ENCODE data around the gene CLDN11.

The CLDN11 gene

GRCh38 chr3:170448584-170448983 is 29.9 kb downstream of the CLDN11 start:
- H3K4me3 ChIP-seq (ENCODE audit: low read depth, low read length): no peak overlapping the region
- TF ChIP-seq, protein P1, sequence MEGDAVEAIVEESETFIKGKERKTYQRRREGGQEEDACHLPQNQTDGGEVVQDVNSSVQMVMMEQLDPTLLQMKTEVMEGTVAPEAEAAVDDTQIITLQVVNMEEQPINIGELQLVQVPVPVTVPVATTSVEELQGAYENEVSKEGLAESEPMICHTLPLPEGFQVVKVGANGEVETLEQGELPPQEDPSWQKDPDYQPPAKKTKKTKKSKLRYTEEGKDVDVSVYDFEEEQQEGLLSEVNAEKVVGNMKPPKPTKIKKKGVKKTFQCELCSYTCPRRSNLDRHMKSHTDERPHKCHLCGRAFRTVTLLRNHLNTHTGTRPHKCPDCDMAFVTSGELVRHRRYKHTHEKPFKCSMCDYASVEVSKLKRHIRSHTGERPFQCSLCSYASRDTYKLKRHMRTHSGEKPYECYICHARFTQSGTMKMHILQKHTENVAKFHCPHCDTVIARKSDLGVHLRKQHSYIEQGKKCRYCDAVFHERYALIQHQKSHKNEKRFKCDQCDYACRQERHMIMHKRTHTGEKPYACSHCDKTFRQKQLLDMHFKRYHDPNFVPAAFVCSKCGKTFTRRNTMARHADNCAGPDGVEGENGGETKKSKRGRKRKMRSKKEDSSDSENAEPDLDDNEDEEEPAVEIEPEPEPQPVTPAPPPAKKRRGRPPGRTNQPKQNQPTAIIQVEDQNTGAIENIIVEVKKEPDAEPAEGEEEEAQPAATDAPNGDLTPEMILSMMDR (IDR thresholded peaks at IDR 0.05; ENCODE audit: borderline replicate concordance, insufficient read depth, low read depth, low read length): no peak

DNA sequence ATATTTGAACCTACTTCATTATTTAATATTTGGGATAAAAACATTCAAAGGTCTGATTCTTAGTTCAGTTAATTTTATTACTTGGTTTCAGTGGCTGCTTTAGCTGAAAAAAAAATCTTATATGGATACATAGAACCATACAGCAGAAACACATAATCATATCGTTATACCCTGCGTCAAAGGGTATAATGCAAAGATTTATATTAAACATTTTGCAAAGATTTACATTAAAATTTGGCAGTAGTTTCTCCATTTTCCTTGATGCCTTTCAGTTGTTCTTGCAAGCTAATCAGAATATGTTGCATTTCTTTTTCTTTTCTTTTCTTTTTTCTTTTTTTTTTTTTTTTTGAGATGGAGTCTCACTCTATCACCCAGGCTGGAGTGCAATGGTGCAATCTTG is 31.4 kb downstream of the CLDN11 start:
- TF ChIP-seq, protein P1 (IDR thresholded peaks at IDR 0.05; ENCODE audit: borderline replicate concordance, insufficient read depth, low read depth, low read length): no peak
- no peak overlapping the region for H3K4me3 ChIP-seq (ENCODE audit: low read depth, low read length)

DNA sequence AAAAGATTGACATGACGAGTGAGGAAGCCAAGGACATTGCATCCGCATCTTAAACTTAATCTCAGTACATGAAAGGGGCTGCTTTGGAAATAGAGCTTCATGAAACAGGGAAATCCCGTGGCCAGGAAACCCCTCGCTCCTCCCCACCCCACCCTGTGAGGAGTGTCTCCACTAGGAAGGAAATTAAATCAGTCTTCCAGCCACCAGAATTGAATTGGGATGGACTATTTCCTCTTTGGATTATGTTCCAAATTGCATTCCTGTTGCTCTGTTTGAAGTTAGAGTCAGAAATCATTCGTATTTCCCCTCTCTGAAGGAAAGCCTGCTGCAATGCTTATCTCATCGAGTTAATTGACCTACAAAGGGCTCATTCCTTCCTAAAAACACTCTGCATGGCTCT is 35.8 kb downstream of the CLDN11 start:
- H3K4me3 ChIP-seq (ENCODE audit: low read depth, low read length): no peak overlapping the region
- TF ChIP-seq, protein P1 (IDR thresholded peaks at IDR 0.05; ENCODE audit: borderline replicate concordance, insufficient read depth, low read depth, low read length): no peak

- no peak overlapping the region for H3K4me3 ChIP-seq (ENCODE audit: low read depth, low read length)
- TF ChIP-seq, protein P1 (IDR thresholded peaks at IDR 0.05; ENCODE audit: borderline replicate concordance, insufficient read depth, low read depth, low read length): no peak
Measured at GRCh38 chr3:170458285-170458684, 39.6 kb downstream of the CLDN11 start.

- H3K4me3 ChIP-seq (ENCODE audit: low read depth, low read length): no peak overlapping the region
- TF ChIP-seq, protein P1 (IDR thresholded peaks at IDR 0.05; ENCODE audit: borderline replicate concordance, insufficient read depth, low read depth, low read length): no peak
Measured at GRCh38 chr3:170463011-170463410, 44.3 kb downstream of the CLDN11 start.

DNA sequence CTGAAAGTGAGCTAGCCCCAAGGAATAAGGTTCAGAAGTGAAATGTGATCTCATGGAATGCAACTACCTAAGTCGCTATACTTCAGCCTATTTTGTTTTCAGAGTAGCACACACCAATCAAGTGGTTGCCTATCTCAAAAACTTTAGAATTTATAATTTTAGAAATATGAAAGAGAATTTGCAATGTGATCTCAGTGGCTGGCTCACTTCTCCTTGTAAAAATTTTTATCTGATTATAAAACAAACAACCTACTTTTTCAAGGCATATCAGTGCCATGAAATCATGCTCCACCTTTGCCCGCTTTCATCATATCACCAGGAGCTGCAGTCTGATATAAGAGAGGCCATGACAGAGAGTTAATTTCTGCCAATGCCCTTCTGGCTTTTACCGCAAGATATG is 47.3 kb downstream of the CLDN11 start:
- no peak overlapping the region for H3K4me3 ChIP-seq (ENCODE audit: low read depth, low read length)
- TF ChIP-seq, protein P1 (IDR thresholded peaks at IDR 0.05; ENCODE audit: borderline replicate concordance, insufficient read depth, low read depth, low read length): no peak

DNA sequence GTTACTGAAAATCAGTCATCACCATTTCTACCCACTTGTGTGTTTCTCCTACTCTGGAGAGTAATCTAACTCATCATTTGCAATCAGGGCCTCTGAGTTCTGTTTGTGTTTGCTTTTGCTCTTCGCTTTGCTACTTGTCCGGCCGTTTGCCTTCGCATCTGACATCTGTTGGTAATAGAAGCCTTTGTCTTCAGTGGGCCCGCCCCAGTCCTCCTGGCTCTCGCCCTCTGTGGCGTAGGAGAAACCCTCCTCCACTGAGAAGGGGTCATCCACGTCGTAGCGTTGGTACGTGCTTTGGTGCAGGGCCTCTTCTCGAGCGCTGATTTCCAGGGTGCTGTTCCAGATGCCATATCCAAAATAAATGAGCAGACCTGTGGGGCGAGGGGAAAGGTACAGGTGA is 48.3 kb downstream of the CLDN11 start:
- TF ChIP-seq, protein P1 (IDR thresholded peaks at IDR 0.05; ENCODE audit: borderline replicate concordance, insufficient read depth, low read depth, low read length): no peak
- H3K4me3 ChIP-seq (ENCODE audit: low read depth, low read length): no peak overlapping the region

All from GM12875 (cell line).